GM10266 (cell line): ENCODE results near the gene LRMDA.

Experiments
- DNase-seq: peaks from one replicate; pipeline ENCODE4 v3.0.0; 2012; ENCODE audit errors: extremely low spot score
- CTCF ChIP-seq: IDR thresholded peaks from 2 replicates; pipeline ENCODE4 v1.5.1; 2012; ENCODE audit warnings: mild to moderate bottlenecking, low read depth; ENCODE audit not compliant: control insufficient read depth, insufficient read depth; ENCODE audit errors: missing control alignments

LRMDA gene

GRCh38 chr10:75876710-75877109, 445.3 kb downstream of the LRMDA start:
- no peak for TF ChIP-seq CTCF
- DNase-seq, result no peak

DNA sequence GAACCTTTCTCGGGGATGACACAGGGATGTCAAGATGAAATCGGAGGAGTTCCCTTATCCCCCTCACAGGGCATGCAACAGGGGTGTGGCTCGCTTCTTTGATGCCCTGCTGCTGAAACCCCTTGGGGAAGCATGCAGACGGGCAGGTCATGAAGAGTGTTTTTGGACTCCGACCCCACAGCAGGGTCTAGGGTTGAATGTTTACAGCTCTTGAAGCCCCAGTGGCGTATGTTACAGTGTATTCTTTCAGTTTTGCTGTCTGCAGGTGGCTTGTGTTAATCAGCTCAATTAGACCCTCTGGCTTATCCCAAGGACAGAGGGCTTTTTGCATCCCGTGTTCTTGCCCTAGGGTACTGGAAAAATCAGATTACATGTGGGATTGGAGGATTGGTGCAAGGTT, 446.5 kb downstream of the LRMDA start:
- TF ChIP-seq CTCF, result no peak
- no peak for DNase-seq

DNA sequence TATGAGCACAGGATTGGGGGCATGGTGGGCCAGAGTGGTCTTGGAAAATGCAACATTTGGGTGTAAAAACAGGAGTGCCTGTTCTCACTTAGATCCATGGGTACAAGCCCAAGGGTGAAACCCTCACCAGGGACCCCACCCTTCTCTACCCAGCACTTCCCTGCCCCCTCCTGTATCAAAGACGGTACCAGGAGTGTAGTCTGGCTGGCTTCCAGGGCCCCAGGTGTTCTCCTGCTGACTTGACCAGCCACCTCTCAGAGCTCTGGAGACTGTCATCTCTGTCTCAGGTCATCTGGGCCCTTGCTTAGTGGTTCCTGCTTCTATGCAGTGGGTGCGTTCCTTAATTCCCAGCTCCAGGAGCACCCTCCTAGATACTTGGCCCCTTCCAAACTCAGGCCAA, 447.2 kb downstream of the LRMDA start:
- no peak for DNase-seq
- no peak for TF ChIP-seq CTCF

DNA sequence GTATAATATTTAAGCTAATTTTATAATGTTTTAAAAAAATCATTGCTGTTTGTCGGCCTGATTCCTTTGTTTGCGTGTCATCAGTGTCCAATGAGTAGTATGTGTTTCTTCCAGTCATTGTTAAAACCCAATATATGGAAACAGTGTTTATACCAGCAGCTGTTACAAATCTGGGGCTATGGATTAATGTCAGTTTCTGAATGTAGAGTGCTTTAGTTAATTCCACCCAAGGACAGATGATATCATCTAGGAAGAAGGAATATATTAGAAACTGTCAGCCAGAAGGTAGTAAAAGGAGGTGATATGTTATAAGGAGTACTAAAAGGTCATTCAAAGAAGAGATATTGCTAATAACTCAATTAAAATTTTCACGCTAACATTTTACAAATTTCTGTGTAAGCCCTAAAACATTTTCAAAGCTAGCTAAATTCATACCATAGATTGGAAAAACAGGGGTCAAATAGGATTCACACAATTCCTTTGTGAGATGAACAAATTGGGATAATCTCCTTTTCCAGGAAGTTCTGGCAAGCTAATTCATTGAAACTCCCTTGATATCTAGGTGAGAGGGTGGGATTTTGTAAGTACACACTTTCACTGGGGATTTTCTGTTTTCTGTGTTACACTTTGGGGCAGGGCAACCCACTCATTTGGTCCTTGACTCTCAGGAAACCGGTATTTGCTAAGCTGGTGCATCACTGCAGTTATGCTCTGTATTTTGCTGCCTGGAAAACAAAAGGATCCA, 448.8 kb downstream of the LRMDA start:
- DNase-seq, result no peak

DNA sequence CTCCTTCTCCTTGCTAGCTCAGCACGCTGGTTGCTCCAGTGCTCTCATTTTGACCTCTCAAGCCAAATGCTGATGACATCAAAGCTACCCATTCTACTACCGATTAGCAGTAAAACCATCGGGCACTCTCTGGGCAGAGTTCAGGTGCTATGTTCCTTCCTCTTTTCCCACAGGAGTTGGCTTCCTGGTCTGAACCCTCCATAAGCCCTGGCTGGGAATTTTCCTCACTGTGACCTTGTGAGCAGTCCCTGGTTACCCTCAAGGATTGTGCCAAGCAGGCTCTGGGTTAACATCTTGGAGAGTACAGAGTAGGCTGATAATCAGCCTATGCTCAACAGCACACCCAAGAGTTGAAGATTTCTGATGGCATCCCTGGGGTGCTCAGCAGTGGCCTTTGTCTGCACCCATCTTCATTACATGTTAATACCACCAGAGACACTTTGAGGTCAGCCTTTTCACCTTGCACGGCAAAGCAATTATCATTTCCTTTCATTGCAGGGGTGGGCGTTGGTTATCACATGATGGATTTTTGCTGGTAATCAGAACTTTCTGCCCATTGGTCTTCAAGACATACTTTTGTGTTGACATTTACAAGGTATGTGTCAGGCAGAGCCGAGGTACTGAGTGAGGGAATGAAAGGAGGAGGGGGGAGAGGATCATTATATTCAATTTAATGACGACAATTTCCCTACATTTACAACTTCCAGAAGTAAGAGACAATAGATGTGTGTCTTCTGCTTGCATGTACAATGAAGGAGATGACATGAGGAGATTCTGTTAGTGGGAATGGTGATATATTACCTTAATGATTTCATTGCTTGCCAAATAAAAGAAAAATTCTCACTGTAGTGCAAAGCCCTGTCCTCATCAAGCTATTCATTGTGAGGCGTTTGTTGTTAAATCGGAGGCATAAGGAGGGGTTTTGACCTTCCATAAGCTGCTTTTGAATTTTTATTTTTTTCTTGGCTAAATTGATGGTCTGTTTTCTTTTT, 452.0 kb downstream of the LRMDA start:
- TF ChIP-seq CTCF, result no peak
- DNase-seq, result no peak

More for the DNA sequence above, 448.8 kb downstream of the LRMDA start:
- TF ChIP-seq CTCF, result no peak

GRCh38 chr10:75884808-75885207, 453.4 kb downstream of the LRMDA start:
- no peak for DNase-seq
- no peak for TF ChIP-seq CTCF
